ENCODE data around the gene OSBPL8. TPM values are rescaled to one million over a fixed set of nuclear protein-coding genes. Genes with fewer than 3 reads are reported as not detected.
A peak's percentile ranks its signal among the peaks of the same experiment; 100 is the strongest.

The OSBPL8 gene
- total RNA-seq, 1 experiment from 2014 or later, result 71.1 TPM

DNA sequence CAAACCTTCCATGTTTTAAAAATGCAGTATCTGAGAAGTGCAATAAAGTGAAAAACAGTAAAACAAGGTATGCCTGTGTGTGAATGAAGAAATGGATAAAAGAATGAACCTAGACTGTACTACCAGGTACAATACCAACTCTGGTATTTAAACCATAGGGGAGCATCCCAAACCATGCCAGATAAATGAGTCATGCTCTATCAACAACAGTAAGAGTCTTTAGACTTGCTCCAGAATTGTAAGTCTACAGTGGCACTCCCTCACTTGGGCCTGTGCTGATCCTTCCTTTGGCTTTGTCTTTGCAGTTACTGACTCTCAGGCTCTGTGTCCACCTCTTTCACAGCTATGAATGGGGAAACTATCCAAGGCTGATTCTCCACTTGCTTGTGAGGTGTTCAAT, 249.5 kb downstream of the OSBPL8 start:
- no TSS peak for BruUV-seq (replicated peaks)
- peak; percentile 62 for DNase-seq (ENCODE audit: unreplicated experiment)
- ChIA-PET POLR2A (interaction anchor here (0.7 to 0.9 kb wide), 2 partner anchors 9 to 29 kb away, joined by 3 to 4 read pairs; no protein-coding TSS in a partner anchor), CTCF (no interaction called here)
- H3K27ac Mint-ChIP-seq (ENCODE audit: low read depth, unreplicated experiment), result no peak overlapping the region
- no peaks in the 10 kb centered on the region for H3K27me3 Mint-ChIP-seq (ENCODE audit: insufficient read depth, unreplicated experiment)
- H3K4me1 Mint-ChIP-seq (ENCODE audit: insufficient read depth, unreplicated experiment), result peaks cover 20% of the 10 kb centered on the region
- no peaks in the 10 kb centered on the region for H3K9me3 Mint-ChIP-seq (ENCODE audit: unreplicated experiment)
- intact Hi-C loops (cut with micrococcal nuclease), result no loop called here
- H3K4me3 Mint-ChIP-seq (ENCODE audit: unreplicated experiment), result no peak overlapping the region
- TF ChIP-seq, protein P1, sequence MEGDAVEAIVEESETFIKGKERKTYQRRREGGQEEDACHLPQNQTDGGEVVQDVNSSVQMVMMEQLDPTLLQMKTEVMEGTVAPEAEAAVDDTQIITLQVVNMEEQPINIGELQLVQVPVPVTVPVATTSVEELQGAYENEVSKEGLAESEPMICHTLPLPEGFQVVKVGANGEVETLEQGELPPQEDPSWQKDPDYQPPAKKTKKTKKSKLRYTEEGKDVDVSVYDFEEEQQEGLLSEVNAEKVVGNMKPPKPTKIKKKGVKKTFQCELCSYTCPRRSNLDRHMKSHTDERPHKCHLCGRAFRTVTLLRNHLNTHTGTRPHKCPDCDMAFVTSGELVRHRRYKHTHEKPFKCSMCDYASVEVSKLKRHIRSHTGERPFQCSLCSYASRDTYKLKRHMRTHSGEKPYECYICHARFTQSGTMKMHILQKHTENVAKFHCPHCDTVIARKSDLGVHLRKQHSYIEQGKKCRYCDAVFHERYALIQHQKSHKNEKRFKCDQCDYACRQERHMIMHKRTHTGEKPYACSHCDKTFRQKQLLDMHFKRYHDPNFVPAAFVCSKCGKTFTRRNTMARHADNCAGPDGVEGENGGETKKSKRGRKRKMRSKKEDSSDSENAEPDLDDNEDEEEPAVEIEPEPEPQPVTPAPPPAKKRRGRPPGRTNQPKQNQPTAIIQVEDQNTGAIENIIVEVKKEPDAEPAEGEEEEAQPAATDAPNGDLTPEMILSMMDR (IDR thresholded peaks at IDR 0.05; ENCODE audit: unreplicated experiment), result no peak
- peaks cover 9% of the 10 kb centered on the region for H3K36me3 Mint-ChIP-seq (ENCODE audit: insufficient read depth, unreplicated experiment)

DNA sequence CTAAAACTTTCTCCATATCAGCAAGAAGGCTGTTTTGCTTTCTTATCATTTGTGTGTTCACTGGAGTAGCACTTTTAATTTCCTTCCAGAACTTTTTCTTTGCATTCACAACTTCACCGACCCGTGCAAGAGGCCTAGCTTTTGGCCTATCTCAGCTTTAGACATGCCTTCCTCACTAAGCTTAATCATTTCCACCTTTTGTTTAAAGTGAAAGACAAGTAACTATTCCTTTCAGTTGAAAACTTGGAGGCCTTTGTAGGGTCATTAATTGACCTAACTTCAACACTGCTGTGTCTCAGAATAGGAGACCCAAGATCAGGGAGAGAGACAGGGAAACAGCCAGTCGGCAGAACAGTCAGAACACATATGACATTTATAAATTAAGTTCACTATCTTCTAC, 250.7 kb downstream of the OSBPL8 start:
- intact Hi-C loops (cut with micrococcal nuclease), result no loop called here
- no TSS peak for BruUV-seq (replicated peaks)
- ChIA-PET CTCF (interaction anchor here (1.1 to 1.4 kb wide), 2 partner anchors 10 to 38 kb away, joined by 4 to 6 read pairs; no protein-coding TSS in a partner anchor), POLR2A (no interaction called here)
- TF ChIP-seq, protein P1 (IDR thresholded peaks at IDR 0.05; ENCODE audit: unreplicated experiment), result no peak
- H3K27ac Mint-ChIP-seq (ENCODE audit: low read depth, unreplicated experiment), result no peak overlapping the region
- H3K4me1 Mint-ChIP-seq (ENCODE audit: insufficient read depth, unreplicated experiment), result peaks cover 20% of the 10 kb centered on the region
- H3K27me3 Mint-ChIP-seq (ENCODE audit: insufficient read depth, unreplicated experiment), result no peaks in the 10 kb centered on the region
- DNase-seq (ENCODE audit: unreplicated experiment), result no peak
- H3K36me3 Mint-ChIP-seq (ENCODE audit: insufficient read depth, unreplicated experiment), result peaks cover 9% of the 10 kb centered on the region
- H3K4me3 Mint-ChIP-seq (ENCODE audit: unreplicated experiment), result no peak overlapping the region
- H3K9me3 Mint-ChIP-seq (ENCODE audit: unreplicated experiment), result no peaks in the 10 kb centered on the region

DNA sequence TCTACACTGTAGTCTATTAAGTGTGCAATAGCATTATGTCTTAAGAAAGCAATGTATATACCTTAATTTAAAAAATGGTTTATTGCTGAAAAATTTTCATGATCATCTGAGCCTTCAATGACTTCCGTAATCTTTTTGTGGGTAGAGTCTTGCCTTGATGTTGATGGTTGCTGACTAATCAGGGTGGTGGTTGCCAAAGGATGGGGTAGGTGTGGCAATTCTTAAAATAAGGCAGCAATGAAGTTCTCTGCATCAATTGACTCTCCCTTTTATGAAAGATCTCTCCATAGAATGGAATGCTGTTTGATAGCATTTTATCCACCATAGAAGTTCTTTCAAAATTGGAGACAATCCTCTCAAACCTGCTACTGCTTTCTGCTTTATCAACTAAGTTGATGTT, 252.5 kb downstream of the OSBPL8 start:
- intact Hi-C loops (cut with micrococcal nuclease), result no loop called here
- TF ChIP-seq, protein P1 (IDR thresholded peaks at IDR 0.05; ENCODE audit: unreplicated experiment), result no peak
- Mint-ChIP-seq H3K36me3 (ENCODE audit: insufficient read depth, unreplicated experiment) (peaks cover 9% of the 10 kb centered on the region), H3K27me3 (ENCODE audit: insufficient read depth, unreplicated experiment) (no peaks in the 10 kb centered on the region), H3K4me3 (ENCODE audit: unreplicated experiment) (no peak overlapping the region), H3K9me3 (ENCODE audit: unreplicated experiment) (no peaks in the 10 kb centered on the region), H3K27ac (ENCODE audit: low read depth, unreplicated experiment) (no peak overlapping the region), H3K4me1 (ENCODE audit: insufficient read depth, unreplicated experiment) (peaks cover 20% of the 10 kb centered on the region)
- no TSS peak for BruUV-seq (replicated peaks)
- CTCF ChIA-PET, result no interaction called here
- POLR2A ChIA-PET, result no interaction called here
- peak; percentile 27 for DNase-seq (ENCODE audit: unreplicated experiment)

DNA sequence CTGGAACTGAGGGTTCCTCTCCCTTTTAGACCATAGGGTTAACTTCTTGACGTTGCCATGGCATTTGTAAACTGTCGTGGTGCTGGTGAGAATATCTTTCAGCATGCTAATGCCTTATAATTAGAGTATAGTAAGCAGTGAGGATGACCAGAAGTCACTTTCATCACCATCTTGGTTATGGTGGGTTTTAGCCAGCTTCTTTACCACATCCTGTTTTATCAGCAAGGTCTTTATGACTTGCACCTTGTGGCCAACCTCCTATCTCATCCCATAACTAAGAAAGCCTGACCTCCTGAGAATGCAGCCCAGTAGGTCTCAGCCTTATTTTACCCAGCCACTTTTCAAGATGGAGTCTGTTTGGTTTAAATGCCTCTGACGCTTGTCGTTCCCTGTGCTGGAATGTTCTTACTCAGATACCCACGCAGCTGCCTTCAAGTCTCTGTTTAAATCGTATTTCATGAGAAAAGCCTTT, 255.5 kb downstream of the OSBPL8 start:
- Mint-ChIP-seq H3K9me3 (ENCODE audit: unreplicated experiment) (no peaks in the 10 kb centered on the region), H3K27ac (ENCODE audit: low read depth, unreplicated experiment) (no peak overlapping the region), H3K36me3 (ENCODE audit: insufficient read depth, unreplicated experiment) (peaks cover 14% of the 10 kb centered on the region), H3K27me3 (ENCODE audit: insufficient read depth, unreplicated experiment) (no peaks in the 10 kb centered on the region), H3K4me1 (ENCODE audit: insufficient read depth, unreplicated experiment) (peaks cover 7% of the 10 kb centered on the region), H3K4me3 (ENCODE audit: unreplicated experiment) (no peak overlapping the region)
- BruUV-seq (replicated peaks), result no TSS peak
- DNase-seq (ENCODE audit: unreplicated experiment), result no peak
- CTCF ChIA-PET, result no interaction called here
- intact Hi-C loops (cut with micrococcal nuclease), result no loop called here
- POLR2A ChIA-PET, result no interaction called here
- TF ChIP-seq, protein P1 (IDR thresholded peaks at IDR 0.05; ENCODE audit: unreplicated experiment), result no peak
